NCI-H82 treated with DMSO at 0.1 percent for 48 hours (cell line): Measurements from ENCODE around the gene WNT7B.
A peak's percentile ranks its signal among the peaks of the same experiment; 100 is the strongest.

Experiments used
- DNase-seq: peaks from one replicate; lab custom pipeline; 2025; ENCODE audit not compliant: unreplicated experiment; lab: John Stamatoyannopoulos, UW

WNT7B gene

GRCh38 chr22:45997077-45997776, 20.3 kb upstream of the WNT7B start:
- peak; percentile 3 for DNase-seq

GRCh38 chr22:45996241-45997076, 19.5 kb upstream of the WNT7B start:
- DNase-seq = no peak

- no peak for DNase-seq
These were observed 18.6 kb upstream of the WNT7B start for GRCh38 chr22:45995405-45996101.

GRCh38 chr22:45994491-45995404, 17.8 kb upstream of the WNT7B start:
- DNase-seq = no peak

GRCh38 chr22:45993841-45994240, 16.9 kb upstream of the WNT7B start:
- no peak for DNase-seq

DNA sequence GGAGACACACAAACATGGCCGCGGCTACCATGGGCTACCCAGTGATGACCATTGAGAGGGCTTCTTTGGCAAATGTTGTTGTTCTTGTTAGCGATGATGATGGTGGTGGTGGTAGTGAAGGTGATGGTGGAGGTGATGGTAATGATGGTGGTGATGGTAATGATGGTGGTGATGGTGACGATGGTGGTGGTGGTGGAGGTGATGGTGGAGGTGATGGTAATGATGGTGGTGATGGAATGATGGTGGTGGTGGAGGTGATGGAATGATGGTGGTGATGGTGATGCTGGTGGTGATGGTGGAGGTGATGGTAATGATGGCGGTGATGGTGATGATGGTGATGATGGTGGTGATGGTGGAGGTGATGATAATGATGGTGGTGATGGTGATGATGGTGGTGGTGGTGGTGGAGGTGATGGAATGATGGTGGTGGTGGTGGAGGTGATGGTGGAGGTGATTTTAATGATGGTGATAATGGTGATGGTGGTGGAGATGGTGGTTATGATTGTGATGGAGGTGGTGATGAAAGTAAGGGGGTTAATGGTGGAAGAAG, 16.3 kb upstream of the WNT7B start:
- no peak for DNase-seq

GRCh38 chr22:45992737-45993136, 15.8 kb upstream of the WNT7B start:
- DNase-seq = no peak

- DNase-seq = no peak
These were observed 14.1 kb upstream of the WNT7B start for GRCh38 chr22:45991098-45991497.

DNA sequence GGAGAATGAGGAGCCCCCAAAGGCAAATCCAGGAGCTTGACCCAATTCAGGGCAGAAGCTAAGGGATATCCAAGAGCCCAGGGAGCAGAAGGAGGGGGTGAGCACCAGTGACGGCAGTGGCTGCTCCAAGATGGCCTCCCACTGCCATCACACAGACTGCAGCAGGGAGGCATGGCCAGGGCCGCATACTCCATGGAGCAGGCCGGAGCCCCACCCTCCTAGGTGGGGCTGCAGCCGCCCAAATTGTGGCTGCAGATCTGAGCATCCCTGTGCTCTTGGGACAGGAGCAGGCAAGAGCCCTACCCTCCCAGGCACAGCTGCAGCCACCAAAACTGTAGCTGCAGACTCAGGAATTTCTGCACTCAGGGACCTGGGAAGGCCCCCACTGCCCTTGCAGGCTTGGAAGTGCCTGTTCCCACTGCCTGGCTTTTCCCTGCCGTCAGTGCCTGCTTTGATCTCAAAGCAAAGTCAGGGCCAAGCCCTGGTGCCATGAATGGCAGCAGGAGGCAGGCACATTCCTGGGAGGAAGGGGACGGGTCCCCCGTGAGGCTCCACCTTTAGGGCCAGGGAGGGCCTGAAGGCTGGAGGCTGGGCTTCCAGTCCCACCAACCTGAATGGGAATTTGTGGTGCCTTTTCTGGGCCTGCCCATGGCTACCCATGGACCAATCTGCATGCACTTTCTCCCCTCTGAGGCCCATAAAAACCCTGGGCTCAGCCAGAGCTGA, 10.3 kb upstream of the WNT7B start:
- no peak for DNase-seq

DNA sequence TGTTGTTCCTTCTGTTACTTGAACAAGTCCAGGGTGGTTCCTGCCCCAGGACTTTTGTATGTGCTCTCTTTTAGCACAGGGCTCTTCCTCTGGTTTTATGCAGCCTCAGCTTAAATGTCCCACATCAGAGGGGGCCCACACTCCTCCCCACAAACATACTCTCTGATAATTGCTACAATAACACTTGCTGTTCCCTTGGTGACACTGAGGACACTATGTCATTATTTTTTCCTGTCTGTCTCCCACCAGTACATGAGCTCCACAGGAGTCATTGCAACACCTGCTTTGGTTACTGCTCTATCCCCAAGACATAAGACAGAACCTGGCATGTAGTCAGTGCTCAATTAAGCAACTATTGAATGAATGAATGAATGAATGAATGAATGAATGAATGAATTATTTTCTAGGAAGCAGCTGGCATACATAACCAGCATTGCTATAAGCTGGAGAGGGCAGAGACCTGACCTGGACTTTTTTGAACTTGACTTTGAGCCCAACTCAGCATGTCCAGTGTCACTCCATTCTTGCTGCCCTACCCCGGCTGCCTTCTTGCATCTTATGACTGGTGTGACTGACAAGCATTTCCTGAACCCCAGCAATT, 7.5 kb upstream of the WNT7B start:
- no peak for DNase-seq

- no peak for DNase-seq
These were observed 6.8 kb upstream of the WNT7B start for GRCh38 chr22:45983797-45984196.

- no peak for DNase-seq
These were observed 3.8 kb upstream of the WNT7B start for GRCh38 chr22:45980761-45981160.

- no peak for DNase-seq
These were observed 3.3 kb upstream of the WNT7B start for GRCh38 chr22:45980268-45980570.

- no peak for DNase-seq
These were observed 1.3 kb upstream of the WNT7B start for GRCh38 chr22:45978275-45978713.

DNA sequence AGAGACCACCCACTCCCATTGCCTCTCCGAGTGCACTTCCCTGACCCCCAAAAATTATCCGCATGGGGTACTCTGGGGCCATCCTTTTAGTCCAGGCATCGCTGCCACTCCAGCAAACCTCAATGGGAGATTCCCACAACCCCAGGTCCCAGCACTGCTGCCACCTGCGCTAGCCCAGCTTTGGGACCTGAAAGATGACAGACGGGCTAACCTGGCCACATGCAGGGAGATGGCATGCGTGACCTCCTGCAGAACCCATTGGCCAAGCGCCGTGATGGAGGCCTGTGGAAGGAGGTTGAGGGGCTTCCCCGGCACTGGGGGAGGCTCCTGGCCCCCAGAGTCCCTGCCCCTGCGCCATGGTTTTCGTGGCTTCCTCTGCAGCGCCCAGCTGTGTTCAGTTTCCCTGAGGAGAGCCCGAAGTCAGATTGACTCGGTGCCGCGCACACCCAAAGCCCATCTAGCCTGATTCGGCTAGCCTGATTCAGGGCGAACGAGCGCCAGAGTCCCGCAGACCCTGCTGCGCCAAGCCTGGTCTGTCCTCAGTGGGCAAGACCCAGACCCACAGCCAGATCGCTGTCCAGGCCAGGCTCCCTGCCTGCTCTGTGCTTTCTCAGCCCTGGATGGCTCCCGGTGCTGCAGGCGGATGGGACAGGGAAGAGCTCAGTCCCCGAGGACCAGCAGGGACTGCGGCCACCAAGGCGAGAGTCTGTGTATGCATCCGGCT, 751 bp upstream of the WNT7B start:
- no peak for DNase-seq

DNA sequence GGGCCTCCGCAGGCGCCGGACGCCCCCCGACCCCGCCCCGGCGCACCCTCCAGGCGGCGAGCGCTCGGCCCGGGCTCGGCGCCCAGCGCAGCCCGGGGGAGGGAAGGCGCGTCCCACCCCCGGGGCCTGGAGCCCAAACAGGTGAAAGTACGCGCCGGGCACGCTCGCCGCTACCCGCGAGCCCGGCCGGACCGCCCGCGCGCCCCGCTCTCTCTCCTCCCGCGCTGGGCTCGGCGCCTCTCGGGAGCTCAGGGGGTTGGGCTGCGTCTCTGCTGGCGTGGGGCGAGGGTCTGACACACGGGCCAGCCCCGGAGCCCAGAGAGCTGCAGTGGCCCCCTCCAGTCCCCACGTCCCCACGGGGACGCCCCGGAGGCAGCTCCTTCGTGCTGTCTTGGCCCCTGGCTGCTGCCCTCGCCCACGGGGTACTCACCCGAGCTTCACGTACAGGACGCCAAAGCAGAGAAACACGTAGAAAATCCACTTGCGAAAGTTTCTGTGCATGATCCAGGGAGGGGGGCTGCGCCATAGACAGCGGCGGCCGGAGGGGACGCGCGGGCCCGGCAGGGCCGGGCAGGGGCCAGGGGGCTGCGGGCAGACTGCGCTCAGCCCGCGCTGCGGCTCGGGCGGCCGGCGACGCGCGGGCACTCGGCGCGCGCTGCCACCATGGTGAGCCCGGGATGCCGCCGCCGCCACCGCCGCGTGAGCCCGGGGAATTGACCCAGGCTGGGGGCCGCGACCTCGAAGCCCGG, 534 bp downstream of the WNT7B start:
- no peak for DNase-seq

DNA sequence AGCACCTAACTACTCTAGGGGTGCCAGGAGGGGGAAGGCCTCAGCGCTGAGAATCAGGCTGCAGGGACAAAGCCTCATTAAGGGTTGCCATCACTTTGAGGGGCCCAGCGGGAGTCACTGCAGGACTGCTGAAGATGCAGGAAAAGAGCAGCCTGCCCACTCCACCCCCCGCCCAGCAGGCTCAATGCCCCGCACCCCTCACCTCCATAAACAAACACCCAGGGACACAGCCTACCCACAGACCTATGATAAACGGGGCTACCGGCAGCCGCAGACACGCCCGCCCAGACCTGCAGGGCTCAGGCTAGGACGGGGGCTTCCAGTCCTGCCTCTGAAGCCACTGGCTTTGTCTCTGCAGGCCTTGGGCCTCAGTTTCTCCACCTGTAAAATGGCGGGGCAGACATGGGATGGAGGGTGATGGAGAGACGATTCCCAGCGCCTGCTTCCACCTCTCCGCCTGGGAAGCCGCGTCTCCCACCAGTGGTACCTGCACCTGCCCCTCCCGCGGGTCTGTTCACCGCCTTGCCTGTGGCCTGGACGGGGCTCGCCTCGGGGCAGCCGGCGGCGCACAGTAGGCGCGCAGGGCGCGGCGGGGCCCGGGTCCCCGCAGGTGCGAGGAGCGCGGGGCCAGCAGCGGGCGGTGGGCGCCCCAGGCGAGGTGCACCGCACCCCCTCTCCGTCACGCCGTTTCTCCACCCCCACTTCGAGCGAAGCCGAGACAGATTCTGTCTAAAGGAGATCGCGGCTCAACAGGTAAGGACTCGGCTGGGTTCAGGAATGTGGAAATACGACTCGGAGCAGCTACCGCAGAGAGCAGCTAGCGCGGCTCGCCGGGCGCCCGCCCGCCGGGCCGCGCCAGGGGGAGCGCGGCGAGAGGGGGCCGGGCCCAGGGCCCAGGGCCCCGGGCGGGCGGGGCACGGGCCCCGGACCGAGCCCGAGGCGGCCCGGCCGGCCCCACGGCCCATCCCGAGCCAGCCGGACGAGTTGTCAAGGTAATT, 1.5 kb downstream of the WNT7B start:
- DNase-seq = no peak
